HCT116 (cell line): ENCODE measurements around the gene LMCD1. TPM values are rescaled to one million over a fixed set of nuclear protein-coding genes. Genes with fewer than 3 reads are reported as not detected.

ENCODE experiments used
- ATAC-seq: fragments of 200-7000 bp; cut with Tn5 transposase; 2 replicates; pipeline ENCODE4 v1.9.1; 2020; ENCODE audit warnings: mild to moderate bottlenecking, moderate library complexity
- BruUV-seq: library from RNA; stranded (reverse); fragments of 400-500 nt; replicated peaks from 2 replicates; lab custom pipeline; 2021; lab: Mats Ljungman, UMichigan
- CTCF ChIA-PET: fragments of 300-600 bp; sonication (Branson Sonifier 250); formaldehyde crosslinking; loops from one replicate; lab custom pipeline; 2021; ENCODE audit warnings: antibody characterized with exemption; lab: Charles Lee
- POLR2A ChIA-PET: fragments of 300-600, 350-600 bp; sonication (Branson Sonifier 250); formaldehyde crosslinking; loops from one replicate; lab custom pipeline; 2021; ENCODE audit warnings: antibody characterized with exemption; lab: Charles Lee
- RAD21 ChIA-PET, 2 experiments: fragments of 300-600 bp; sonication (Branson Sonifier 250); formaldehyde crosslinking; loops; one replicate each; lab custom pipeline; 2023; ENCODE audit warnings: low total read pairs in 2 of 2; ENCODE audit not compliant: uncharacterized antibody in 2 of 2, unreplicated experiment in 2 of 2, low non-redundant PET in 1 of 2; lab: Charles Lee
- DNase-seq: peaks from one replicate; pipeline ENCODE4 v3.0.0-alpha.2; 2010; ENCODE audit warnings: low read depth, low spot score
- H2AFZ ChIP-seq: fragments of 200-600 bp; shearing (Covaris generic), sonication (generic); 2 replicates; pipeline ENCODE4 v1.6.1; 2017; ENCODE audit warnings: low read depth, mixed run types, mixed read lengths, antibody characterized with exemption, low read length; ENCODE audit not compliant: poor library complexity, severe bottlenecking
- H3K27ac ChIP-seq: 2 replicates; pipeline ENCODE4 v1.5.1; 2012; ENCODE audit warnings: low read depth, low read length
- H3K27me3 ChIP-seq: fragments of 200-600 bp; sonication (generic); 2 replicates; pipeline ENCODE4 v1.6.1; 2016; ENCODE audit warnings: mixed run types, low read length, mixed read lengths; ENCODE audit not compliant: insufficient read depth
- H3K36me3 ChIP-seq, 2 experiments: fragments of 200-500 bp in 1 of 2; fragments of 200-600 bp in 1 of 2; sonication (Bioruptor generic) in 1 of 2; sonication (generic) in 1 of 2; 2 replicates each; pipeline versions ENCODE4 v1.5.1 to v1.6.1; 2014 to 2016; ENCODE audit warnings: low read length in 2 of 2, inconsistent platforms in 1 of 2, mixed read lengths in 1 of 2, mixed run types in 1 of 2; ENCODE audit not compliant: insufficient read depth in 2 of 2, control insufficient read depth in 1 of 2
- H3K4me1 ChIP-seq, 2 experiments: fragments of 200-600 bp in 1 of 2; sonication (generic) in 1 of 2; 2 replicates each; pipeline versions ENCODE4 v1.5.1 to v1.6.1; 2012 to 2017; ENCODE audit warnings: low read length in 2 of 2, inconsistent platforms in 1 of 2, mild to moderate bottlenecking in 1 of 2, mixed read lengths in 1 of 2, mixed run types in 1 of 2, moderate library complexity in 1 of 2; ENCODE audit not compliant: insufficient read depth in 2 of 2, control insufficient read depth in 1 of 2
- H3K4me2 ChIP-seq: fragments of 200-600 bp; sonication (generic); 2 replicates; pipeline ENCODE4 v1.6.1; 2017; ENCODE audit warnings: mixed run types, low read length, mixed read lengths
- H3K4me3 ChIP-seq, 2 experiments: fragments of 200-600 bp in 1 of 2; sonication (generic) in 1 of 2; replicated peaks in 1 of 2; 2 replicates each; pipeline ENCODE4 v1.5.1; 2011 to 2016; ENCODE audit warnings: low read length in 2 of 2, control low read depth in 1 of 2, low read depth in 1 of 2, mild to moderate bottlenecking in 1 of 2, mixed read lengths in 1 of 2, mixed run types in 1 of 2
- H3K79me2 ChIP-seq: fragments of 200-600 bp; sonication (generic); 2 replicates; pipeline ENCODE4 v1.6.1; 2017; ENCODE audit warnings: mild to moderate bottlenecking, mixed run types, low read length, moderate library complexity, mixed read lengths; ENCODE audit not compliant: insufficient read depth
- H3K9ac ChIP-seq: fragments of 200-600 bp; sonication (generic); 2 replicates; pipeline ENCODE4 v1.6.1; 2016; ENCODE audit warnings: low read length, mixed read lengths
- H3K9me2 ChIP-seq: fragments of 200-600 bp; sonication (generic), shearing (Covaris generic); 2 replicates; pipeline ENCODE4 v1.6.1; 2017; ENCODE audit warnings: mixed run types, mild to moderate bottlenecking, moderate library complexity; ENCODE audit not compliant: insufficient read depth
- H3K9me3 ChIP-seq, 2 experiments: fragments of 200-500 bp in 1 of 2; fragments of 200-600 bp in 1 of 2; sonication (Bioruptor generic) in 1 of 2; sonication (generic) in 1 of 2; 2 replicates each; pipeline ENCODE4 v1.6.1; 2014 to 2017; ENCODE audit warnings: low read length in 2 of 2, mixed read lengths in 2 of 2, inconsistent platforms in 1 of 2, low read depth in 1 of 2, mild to moderate bottlenecking in 1 of 2, mixed run types in 1 of 2, moderate library complexity in 1 of 2; ENCODE audit not compliant: control insufficient read depth in 1 of 2, insufficient read depth in 1 of 2
- H4K20me1 ChIP-seq: fragments of 200-600 bp; sonication (generic), shearing (Covaris generic); 2 replicates; pipeline ENCODE4 v1.6.1; 2017; ENCODE audit warnings: mixed run types, mild to moderate bottlenecking, moderate library complexity; ENCODE audit not compliant: insufficient read depth
- ATF3 ChIP-seq: IDR thresholded peaks from 2 replicates; pipeline ENCODE4 v1.6.1; 2012
- CBX3 ChIP-seq: IDR thresholded peaks from 2 replicates; pipeline ENCODE4 v1.6.1; 2012; ENCODE audit warnings: low read depth
- CEBPB ChIP-seq: IDR thresholded peaks from 2 replicates; pipeline ENCODE4 v1.6.1; 2012; ENCODE audit warnings: low read depth
- ELF1 ChIP-seq: IDR thresholded peaks from 2 replicates; pipeline ENCODE4 v1.6.1; 2012; ENCODE audit warnings: low read depth, borderline replicate concordance
- EZH2 ChIP-seq: fragments of 200-600 bp; sonication (generic); IDR thresholded peaks from 2 replicates; pipeline ENCODE4 v1.6.1; 2017; ENCODE audit warnings: antibody characterized with exemption, mixed run types
- EZH2phosphoT487 ChIP-seq: fragments of 200-600 bp; IDR thresholded peaks from 2 replicates; pipeline ENCODE4 v1.6.1; 2018; ENCODE audit warnings: antibody characterized with exemption, borderline replicate concordance
- JUND ChIP-seq: IDR thresholded peaks from 2 replicates; pipeline ENCODE4 v1.6.1; 2012
- POLR2AphosphoS5 ChIP-seq: IDR thresholded peaks from 2 replicates; pipeline ENCODE4 v1.6.1; 2011; ENCODE audit warnings: mild to moderate bottlenecking, low read depth, low read length, moderate library complexity
- RAD21 ChIP-seq: IDR thresholded peaks from 2 replicates; pipeline ENCODE4 v1.6.1; 2012; ENCODE audit warnings: low read depth, mild to moderate bottlenecking
- SIN3A ChIP-seq: IDR thresholded peaks from 2 replicates; pipeline ENCODE4 v1.6.1; 2012; ENCODE audit warnings: low read depth
- SP1 ChIP-seq: IDR thresholded peaks from 2 replicates; pipeline ENCODE4 v1.6.1; 2012; ENCODE audit warnings: low read depth
- SRF ChIP-seq: IDR thresholded peaks from 2 replicates; pipeline ENCODE4 v1.6.1; 2012; ENCODE audit warnings: low read depth
- TCF7L2 ChIP-seq: IDR thresholded peaks from 2 replicates; pipeline ENCODE4 v1.7.0; 2011; ENCODE audit warnings: borderline replicate concordance, inconsistent platforms; ENCODE audit not compliant: insufficient read depth, insufficient read length; ENCODE audit errors: extremely low read depth
- YY1 ChIP-seq: IDR thresholded peaks from 2 replicates; pipeline ENCODE4 v1.6.1; 2011; ENCODE audit warnings: low read length, low read depth, moderate library complexity, mild to moderate bottlenecking; ENCODE audit not compliant: insufficient replicate concordance; ENCODE audit errors: extremely low read depth
- ZFX ChIP-seq: fragments of 450-650 bp; IDR thresholded peaks from 2 replicates; pipeline ENCODE4 v1.6.1; 2017
- ZNF274 ChIP-seq: fragments of 200-500 bp; sonication (Bioruptor generic); IDR thresholded peaks from 2 replicates; pipeline ENCODE4 v1.6.1; 2014; ENCODE audit warnings: mild to moderate bottlenecking, low read depth, low read length, inconsistent platforms
- intact Hi-C: fragments of 100-400 bp; cut with micrococcal nuclease; formaldehyde crosslinking; loops from 2 replicates; pipeline ENCODE4 v1.10.0; 2022
- total RNA-seq: library from RNA; stranded (reverse); gene quantifications from one replicate; pipeline ENCODE4 v1.2.1, GENCODE V29; 2021; ENCODE audit not compliant: unreplicated experiment
- TF ChIP-seq, protein P1 (sequence below), 3 experiments: fragments of 200-600 bp in 1 of 3; sonication (generic) in 1 of 3; IDR thresholded peaks in 2 of 3; conservative IDR thresholded peaks in 1 of 3; 2 replicates each; pipeline ENCODE4 v1.5.1; 2012 to 2017; ENCODE audit warnings: low read depth in 2 of 3, low read length in 2 of 3, antibody characterized with exemption in 1 of 3, borderline replicate concordance in 1 of 3, control low read depth in 1 of 3, mild to moderate bottlenecking in 1 of 3, mixed read lengths in 1 of 3, mixed run types in 1 of 3, moderate library complexity in 1 of 3; ENCODE audit not compliant: insufficient read depth in 1 of 3

Gene LMCD1
- total RNA-seq, 1 experiment from 2014 or later = 4.6 TPM

DNA sequence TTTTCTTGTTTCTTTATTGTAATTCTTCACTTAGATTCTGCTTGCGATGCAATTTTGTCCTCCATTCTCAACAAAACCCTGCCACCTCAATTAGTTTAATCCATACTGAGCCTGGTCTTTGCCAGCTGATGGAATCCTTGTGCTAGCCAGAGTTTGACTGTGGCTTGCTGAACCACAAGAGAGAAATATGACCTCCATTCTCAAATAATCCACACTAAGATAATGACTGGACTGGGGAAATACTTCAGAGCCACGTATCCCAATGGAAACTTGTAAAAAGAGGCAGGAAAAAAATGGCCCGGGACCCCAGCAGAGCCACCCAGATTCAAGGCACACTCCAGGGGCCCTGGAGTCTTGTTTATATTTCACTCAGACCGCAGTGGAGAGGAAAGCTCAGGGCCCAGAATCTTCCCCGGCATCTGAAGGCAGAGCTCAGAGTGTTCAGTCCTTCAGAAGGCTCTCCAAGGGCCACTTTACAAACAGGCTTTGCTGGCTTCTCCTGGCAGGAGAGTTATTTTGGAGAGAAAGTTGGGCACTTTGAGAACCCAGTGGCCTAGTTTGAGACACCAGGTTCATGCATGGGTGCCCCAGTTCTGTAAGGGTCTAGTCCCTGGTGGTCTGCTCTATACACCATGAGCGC, 80.3 kb downstream of the LMCD1 start:
- ChIA-PET RAD21 (no interaction called here), CTCF (no interaction called here), POLR2A (no interaction called here)
- Histone ChIP-seq H3K9me2 (no peaks in the 10 kb centered on the region), H4K20me1 (no peaks in the 10 kb centered on the region), H3K4me3 (no peak overlapping the region), H3K27ac (no peak overlapping the region), H3K36me3 (no peaks in the 10 kb centered on the region), H3K79me2 (no peaks in the 10 kb centered on the region), H3K9ac (no peak overlapping the region), H3K27me3 (no peaks in the 10 kb centered on the region), H3K4me2 (no peak overlapping the region), H3K9me3 (no peaks in the 10 kb centered on the region), H2AFZ (no peak overlapping the region), H3K4me1 (no peaks in the 10 kb centered on the region)
- DNase-seq (no peak), ATAC-seq (no peak)
- intact Hi-C loops = no loop called here
- TF ChIP-seq ELF1 (no peak), SP1 (no peak), CBX3 (no peak), SRF (no peak), JUND (no peak), POLR2AphosphoS5 (no peak), TCF7L2 (no peak), CEBPB (no peak), EZH2 (no peak)
- no TSS peak for BruUV-seq

GRCh38 chr3:8584661-8585060, 83.0 kb downstream of the LMCD1 start:
- no peak for DNase-seq
- no TSS peak for BruUV-seq
- CTCF ChIA-PET = no interaction called here
- H2AFZ ChIP-seq = no peak overlapping the region
- no peak for ATAC-seq
- H3K4me2 ChIP-seq = no peak overlapping the region
- H4K20me1 ChIP-seq = no peaks in the 10 kb centered on the region
- no peaks in the 10 kb centered on the region for H3K9me3 ChIP-seq
- no peaks in the 10 kb centered on the region for H3K9me2 ChIP-seq
- no peaks in the 10 kb centered on the region for H3K36me3 ChIP-seq
- RAD21 ChIA-PET = no interaction called here
- H3K4me1 ChIP-seq = no peaks in the 10 kb centered on the region
- no peak overlapping the region for H3K4me3 ChIP-seq
- H3K9ac ChIP-seq = no peak overlapping the region
- intact Hi-C loops = no loop called here
- H3K27ac ChIP-seq = no peak overlapping the region
- no peaks in the 10 kb centered on the region for H3K27me3 ChIP-seq
- no peaks in the 10 kb centered on the region for H3K79me2 ChIP-seq
- POLR2A ChIA-PET = no interaction called here
- TF ChIP-seq CBX3 (no peak), ZFX (no peak), RAD21 (no peak), ATF3 (no peak), POLR2AphosphoS5 (no peak), SIN3A (no peak), CEBPB (no peak), EZH2phosphoT487 (no peak), ZNF274 (no peak), EZH2 (no peak), YY1 (no peak), ELF1 (no peak), SP1 (no peak)
- TF ChIP-seq, protein P1, sequence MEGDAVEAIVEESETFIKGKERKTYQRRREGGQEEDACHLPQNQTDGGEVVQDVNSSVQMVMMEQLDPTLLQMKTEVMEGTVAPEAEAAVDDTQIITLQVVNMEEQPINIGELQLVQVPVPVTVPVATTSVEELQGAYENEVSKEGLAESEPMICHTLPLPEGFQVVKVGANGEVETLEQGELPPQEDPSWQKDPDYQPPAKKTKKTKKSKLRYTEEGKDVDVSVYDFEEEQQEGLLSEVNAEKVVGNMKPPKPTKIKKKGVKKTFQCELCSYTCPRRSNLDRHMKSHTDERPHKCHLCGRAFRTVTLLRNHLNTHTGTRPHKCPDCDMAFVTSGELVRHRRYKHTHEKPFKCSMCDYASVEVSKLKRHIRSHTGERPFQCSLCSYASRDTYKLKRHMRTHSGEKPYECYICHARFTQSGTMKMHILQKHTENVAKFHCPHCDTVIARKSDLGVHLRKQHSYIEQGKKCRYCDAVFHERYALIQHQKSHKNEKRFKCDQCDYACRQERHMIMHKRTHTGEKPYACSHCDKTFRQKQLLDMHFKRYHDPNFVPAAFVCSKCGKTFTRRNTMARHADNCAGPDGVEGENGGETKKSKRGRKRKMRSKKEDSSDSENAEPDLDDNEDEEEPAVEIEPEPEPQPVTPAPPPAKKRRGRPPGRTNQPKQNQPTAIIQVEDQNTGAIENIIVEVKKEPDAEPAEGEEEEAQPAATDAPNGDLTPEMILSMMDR (IDR thresholded peaks at IDR 0.05 in 2 of 3, conservative IDR thresholded peaks at IDR 0.05 in 1 of 3; ENCODE audit: borderline replicate concordance in 1 of 3, insufficient read depth in 1 of 3, low read depth in 2 of 3, low read length in 2 of 3) = no peak
